ENCODE results near the gene SVIL.

DNA sequence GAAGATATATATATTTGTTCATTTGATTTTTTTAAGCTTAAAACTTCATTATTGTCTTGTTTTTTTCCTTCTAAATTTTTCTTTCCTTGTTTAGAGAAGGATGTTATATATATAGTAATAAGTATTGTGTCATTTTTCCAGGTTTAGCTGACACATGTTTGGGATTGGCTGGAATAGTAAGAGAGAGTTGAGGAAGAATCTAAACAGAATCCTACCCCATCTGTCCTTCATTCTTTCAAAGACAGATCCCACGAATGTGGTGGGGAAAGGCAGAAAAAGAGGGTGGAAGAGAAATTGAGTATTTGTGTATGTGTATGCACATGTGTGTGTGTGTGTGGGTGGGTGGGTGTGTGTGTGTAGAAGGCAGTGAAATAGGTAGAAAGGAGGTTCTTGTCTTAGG lies 132.4 kb downstream of the SVIL start:
- TF ChIP-seq, protein P1, sequence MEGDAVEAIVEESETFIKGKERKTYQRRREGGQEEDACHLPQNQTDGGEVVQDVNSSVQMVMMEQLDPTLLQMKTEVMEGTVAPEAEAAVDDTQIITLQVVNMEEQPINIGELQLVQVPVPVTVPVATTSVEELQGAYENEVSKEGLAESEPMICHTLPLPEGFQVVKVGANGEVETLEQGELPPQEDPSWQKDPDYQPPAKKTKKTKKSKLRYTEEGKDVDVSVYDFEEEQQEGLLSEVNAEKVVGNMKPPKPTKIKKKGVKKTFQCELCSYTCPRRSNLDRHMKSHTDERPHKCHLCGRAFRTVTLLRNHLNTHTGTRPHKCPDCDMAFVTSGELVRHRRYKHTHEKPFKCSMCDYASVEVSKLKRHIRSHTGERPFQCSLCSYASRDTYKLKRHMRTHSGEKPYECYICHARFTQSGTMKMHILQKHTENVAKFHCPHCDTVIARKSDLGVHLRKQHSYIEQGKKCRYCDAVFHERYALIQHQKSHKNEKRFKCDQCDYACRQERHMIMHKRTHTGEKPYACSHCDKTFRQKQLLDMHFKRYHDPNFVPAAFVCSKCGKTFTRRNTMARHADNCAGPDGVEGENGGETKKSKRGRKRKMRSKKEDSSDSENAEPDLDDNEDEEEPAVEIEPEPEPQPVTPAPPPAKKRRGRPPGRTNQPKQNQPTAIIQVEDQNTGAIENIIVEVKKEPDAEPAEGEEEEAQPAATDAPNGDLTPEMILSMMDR (IDR thresholded peaks at IDR 0.05) = no peak
- no peak for TF ChIP-seq POLR2A (IDR thresholded peaks at IDR 0.05)

Data from heart left ventricle (tissue), 13 donors.